WI38 (cell line): ENCODE measurements around the gene TMEM218.
"Not testable (repeated sequence)": the region's sequence is repeated elsewhere in the genome, so short reads cannot be mapped to it uniquely, and the experiment has no call there.

Source experiments
- H3K4me3 ChIP-seq: 2 replicates; pipeline ENCODE4 v1.5.1; 2011; ENCODE audit warnings: low read depth, mild to moderate bottlenecking, control low read depth, low read length
- CTCF ChIP-seq: IDR thresholded peaks from 2 replicates; pipeline ENCODE4 v1.5.1; 2012; ENCODE audit warnings: low read depth, mild to moderate bottlenecking, control low read depth, low read length

TMEM218 gene

DNA sequence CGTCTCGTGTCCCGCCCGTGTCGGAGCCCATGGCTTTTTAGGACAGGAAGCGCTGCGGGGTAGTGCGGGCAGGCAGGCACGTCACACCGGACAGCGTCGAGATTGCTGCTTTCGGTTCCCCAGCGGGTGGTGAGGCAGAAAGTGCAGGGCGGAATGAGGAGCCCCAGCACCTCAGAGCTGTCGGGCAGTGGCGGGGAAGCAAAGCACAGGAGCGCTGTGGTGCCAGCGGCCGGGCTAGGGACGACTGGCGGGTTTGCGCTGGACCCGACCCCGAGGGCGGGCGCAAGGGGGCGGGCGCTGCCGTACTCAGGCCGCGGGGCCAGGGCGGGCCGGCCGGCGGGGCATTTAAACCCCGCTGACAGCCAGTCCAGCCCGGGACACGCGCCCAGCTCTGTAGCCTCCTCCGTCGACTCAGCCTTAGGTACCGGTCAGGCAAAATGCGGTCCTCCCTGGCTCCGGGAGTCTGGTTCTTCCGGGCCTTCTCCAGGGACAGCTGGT is 48.4 kb downstream of the TMEM218 start, which contains the start of gene SLC37A2:
Gene SLC37A2, plus strand, starts transcription at position 375 of the 498 bp plus-strand sequence. Its CDS starts 63 bp downstream, at position 438.
- peak within 1 kb of the TSS; percentile 68 for H3K4me3 ChIP-seq
- TF ChIP-seq CTCF, result no peak

- TF ChIP-seq CTCF, result no peak
- H3K4me3 ChIP-seq, result peak overlapping the region; percentile 68
Measured at GRCh38 chr11:125062218-125062930, 49.1 kb downstream of the TMEM218 start.

GRCh38 chr11:125061281-125061680 is 50.1 kb downstream of the TMEM218 start:
- no peak overlapping the region for H3K4me3 ChIP-seq
- TF ChIP-seq CTCF, result no peak

GRCh38 chr11:125057693-125058016 is 53.8 kb downstream of the TMEM218 start:
- no peak overlapping the region for H3K4me3 ChIP-seq
- TF ChIP-seq CTCF, result no peak

DNA sequence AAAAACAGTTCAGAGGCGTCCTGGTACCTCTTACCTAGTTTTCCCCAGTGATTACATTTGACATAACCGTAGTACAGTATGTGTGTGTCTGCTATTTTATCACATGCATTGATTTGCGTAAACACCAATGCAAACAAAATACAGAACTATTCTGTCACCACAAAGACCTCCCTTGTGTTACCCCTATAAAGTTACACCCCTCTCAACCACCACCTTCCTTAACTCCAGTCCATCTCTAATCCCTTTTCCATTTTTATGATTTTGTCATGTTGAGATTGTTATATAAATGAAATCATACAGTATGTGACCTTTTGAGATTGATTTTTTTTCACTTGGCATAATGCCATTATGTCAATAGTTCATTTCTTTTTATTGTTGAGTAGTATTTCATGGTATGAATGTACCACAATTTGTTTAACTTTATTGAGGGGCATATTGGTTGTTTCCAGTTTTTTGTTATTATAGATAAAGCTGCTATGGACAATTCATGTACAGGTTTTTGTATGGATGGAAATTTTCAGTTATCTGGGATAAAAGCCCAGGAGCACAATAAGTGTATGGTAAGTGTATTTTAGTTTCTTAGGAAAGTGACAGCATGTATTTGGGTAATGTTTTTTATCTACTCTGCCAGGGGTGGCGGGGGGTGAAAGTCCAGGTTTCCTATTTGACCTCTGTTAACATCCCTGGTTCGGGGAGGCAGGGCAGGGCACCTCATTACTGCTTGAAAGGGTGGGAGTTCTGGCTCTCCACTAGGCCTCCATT is 54.3 kb downstream of the TMEM218 start:
- no peak overlapping the region for H3K4me3 ChIP-seq
- TF ChIP-seq CTCF, result no peak

GRCh38 chr11:125056111-125056510 is 55.3 kb downstream of the TMEM218 start:
- not testable (repeated sequence) for H3K4me3 ChIP-seq

DNA sequence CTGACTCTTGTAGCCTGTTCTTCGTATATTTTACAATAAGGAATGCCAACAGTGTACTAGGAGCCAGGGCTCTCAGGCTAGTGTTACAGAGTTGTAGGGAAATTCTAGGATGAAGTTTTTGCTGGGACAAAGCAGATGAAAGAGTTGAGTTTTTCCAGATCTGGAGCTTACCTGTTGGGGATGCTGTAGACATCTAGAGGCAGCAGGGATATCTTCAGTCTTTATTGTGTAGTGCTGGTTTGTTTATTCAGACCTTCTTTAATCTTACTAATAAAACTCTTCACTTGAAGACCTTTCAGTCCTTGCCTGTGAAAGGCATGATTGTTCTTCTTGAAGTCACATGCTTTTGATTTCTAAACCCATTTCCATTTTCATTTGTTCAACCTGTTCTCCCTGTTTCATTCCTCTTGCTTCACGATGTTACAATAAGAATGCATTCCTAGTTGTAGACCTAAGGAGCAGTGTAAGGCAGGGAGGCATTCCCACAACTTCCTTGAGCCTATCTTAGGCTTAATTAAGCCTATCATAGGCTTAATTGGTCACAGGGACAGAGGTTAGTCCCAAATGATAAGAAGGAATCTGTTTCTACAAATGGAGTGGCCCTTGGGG is 56.2 kb downstream of the TMEM218 start:
- TF ChIP-seq CTCF, result no peak
- no peak overlapping the region for H3K4me3 ChIP-seq
